ENCODE measurements around the gene GNG5.
"Not testable (repeated sequence)": the region's sequence is repeated elsewhere in the genome, so short reads cannot be mapped to it uniquely, and the experiment has no call there.

Gene GNG5

DNA sequence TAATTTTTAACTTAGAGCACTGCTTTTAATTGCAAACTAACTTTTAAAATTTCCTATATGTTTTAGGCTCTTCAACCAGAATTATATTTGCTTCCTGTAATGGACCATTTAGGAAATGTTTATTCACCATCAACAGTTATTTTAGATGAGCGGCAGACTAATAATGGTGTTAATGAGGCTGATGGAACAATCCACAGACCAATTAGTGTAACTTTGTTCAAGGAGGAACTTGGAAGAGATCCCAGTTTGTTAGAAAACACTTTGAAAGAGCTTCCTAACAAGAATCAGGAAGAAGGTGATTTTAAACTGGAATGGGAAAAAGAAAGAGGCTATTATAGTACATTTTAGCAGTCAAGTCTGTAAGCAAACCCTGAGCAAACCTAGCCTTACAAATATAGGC lies 19.4 kb upstream of the GNG5 start:
- TF ChIP-seq, protein P1, sequence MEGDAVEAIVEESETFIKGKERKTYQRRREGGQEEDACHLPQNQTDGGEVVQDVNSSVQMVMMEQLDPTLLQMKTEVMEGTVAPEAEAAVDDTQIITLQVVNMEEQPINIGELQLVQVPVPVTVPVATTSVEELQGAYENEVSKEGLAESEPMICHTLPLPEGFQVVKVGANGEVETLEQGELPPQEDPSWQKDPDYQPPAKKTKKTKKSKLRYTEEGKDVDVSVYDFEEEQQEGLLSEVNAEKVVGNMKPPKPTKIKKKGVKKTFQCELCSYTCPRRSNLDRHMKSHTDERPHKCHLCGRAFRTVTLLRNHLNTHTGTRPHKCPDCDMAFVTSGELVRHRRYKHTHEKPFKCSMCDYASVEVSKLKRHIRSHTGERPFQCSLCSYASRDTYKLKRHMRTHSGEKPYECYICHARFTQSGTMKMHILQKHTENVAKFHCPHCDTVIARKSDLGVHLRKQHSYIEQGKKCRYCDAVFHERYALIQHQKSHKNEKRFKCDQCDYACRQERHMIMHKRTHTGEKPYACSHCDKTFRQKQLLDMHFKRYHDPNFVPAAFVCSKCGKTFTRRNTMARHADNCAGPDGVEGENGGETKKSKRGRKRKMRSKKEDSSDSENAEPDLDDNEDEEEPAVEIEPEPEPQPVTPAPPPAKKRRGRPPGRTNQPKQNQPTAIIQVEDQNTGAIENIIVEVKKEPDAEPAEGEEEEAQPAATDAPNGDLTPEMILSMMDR (IDR thresholded peaks at IDR 0.05; ENCODE audit: control insufficient read depth, insufficient read depth, low read depth, low read length, missing control alignments) = no peak
- no peak overlapping the region for H3K4me3 ChIP-seq (ENCODE audit: control insufficient read depth, low read depth, low read length)
- DNase-seq (ENCODE audit: low read depth) = no peak

GRCh38 chr1:84524590-84524989 lies 18.2 kb upstream of the GNG5 start:
- no peak overlapping the region for H3K4me3 ChIP-seq (ENCODE audit: control insufficient read depth, low read depth, low read length)
- TF ChIP-seq, protein P1 (IDR thresholded peaks at IDR 0.05; ENCODE audit: control insufficient read depth, insufficient read depth, low read depth, low read length, missing control alignments) = no peak
- no peak for DNase-seq (ENCODE audit: low read depth)

DNA sequence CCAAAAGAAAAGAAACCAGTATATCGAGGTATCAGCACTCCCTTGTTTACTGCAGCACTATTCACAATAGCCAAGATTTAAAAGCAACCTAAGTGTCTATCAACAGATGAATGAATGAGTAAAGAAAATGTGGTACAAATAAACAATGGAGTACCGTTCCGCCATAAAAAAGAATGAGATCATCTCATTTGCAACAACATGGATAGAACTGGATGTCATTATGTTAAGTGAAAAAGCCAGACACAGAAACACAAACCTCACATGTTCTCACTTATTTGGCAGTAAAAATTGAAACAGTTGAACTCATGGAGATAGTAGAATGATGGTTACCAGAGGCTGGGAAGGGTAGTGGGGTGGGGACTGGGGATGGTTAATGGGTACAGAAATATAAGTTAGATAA lies 4.3 kb upstream of the GNG5 start:
- H3K4me3 ChIP-seq (ENCODE audit: control insufficient read depth, low read depth, low read length) = no peak overlapping the region
- TF ChIP-seq, protein P1 (IDR thresholded peaks at IDR 0.05; ENCODE audit: control insufficient read depth, insufficient read depth, low read depth, low read length, missing control alignments) = no peak
- no peak for DNase-seq (ENCODE audit: low read depth)

- no peak overlapping the region for H3K4me3 ChIP-seq (ENCODE audit: control insufficient read depth, low read depth, low read length)
- no peak for DNase-seq (ENCODE audit: low read depth)
- TF ChIP-seq, protein P1 (IDR thresholded peaks at IDR 0.05; ENCODE audit: control insufficient read depth, insufficient read depth, low read depth, low read length, missing control alignments) = no peak
Observed at GRCh38 chr1:84510165-84510564, 3.8 kb upstream of the GNG5 start.

DNA sequence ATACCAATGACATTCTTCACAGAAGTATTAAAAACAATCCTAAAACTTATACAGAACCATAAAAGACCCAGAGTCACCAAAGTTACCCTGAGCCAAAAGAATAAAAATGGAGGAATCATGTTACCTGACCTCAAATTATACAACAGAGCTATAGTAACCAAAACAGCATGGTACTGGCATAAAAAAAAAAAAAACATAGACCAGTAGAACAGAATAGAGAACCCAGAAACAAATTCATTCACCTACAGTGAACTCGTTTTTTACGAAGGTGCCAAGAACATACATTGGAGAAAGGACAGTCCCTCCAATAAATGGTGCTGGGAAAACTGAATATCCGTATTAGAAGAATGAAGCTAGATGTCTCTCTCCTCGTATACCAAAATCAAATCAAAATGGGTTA lies 2.6 kb upstream of the GNG5 start:
- DNase-seq (ENCODE audit: low read depth) = no peak
- H3K4me3 ChIP-seq (ENCODE audit: control insufficient read depth, low read depth, low read length) = no peak overlapping the region
- TF ChIP-seq, protein P1 (IDR thresholded peaks at IDR 0.05; ENCODE audit: control insufficient read depth, insufficient read depth, low read depth, low read length, missing control alignments) = no peak

DNA sequence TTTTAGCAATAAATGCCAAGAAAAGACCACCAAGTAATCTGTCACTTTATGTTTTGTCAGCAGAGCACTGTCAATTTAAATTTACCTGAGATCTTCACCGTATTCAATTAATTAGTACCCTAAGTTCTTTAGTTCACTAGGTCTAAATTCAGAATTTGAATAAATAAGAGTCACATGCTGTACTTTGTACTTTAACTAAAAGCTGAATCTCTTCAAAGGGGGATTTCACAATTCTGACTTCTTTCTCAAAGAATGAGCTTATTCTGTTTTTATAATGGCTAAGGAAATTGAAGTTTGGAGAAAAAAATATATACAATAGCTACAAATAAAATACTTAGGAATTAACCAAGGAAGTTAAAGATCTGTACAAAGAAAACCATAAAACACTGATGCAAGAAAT lies 2.1 kb upstream of the GNG5 start:
- no peak for DNase-seq (ENCODE audit: low read depth)
- TF ChIP-seq, protein P1 (IDR thresholded peaks at IDR 0.05; ENCODE audit: control insufficient read depth, insufficient read depth, low read depth, low read length, missing control alignments) = no peak
- H3K4me3 ChIP-seq (ENCODE audit: control insufficient read depth, low read depth, low read length) = no peak overlapping the region

- DNase-seq (ENCODE audit: low read depth); H3K4me3 ChIP-seq (ENCODE audit: control insufficient read depth, low read depth, low read length): not testable (repeated sequence)
Observed at GRCh38 chr1:84507887-84508286, 1.5 kb upstream of the GNG5 start.

Measured in AG09309 (cell line).